Right kidney (tissue), 1 donor: ENCODE measurements around the gene RHOT1.
"Not testable (repeated sequence)": the region's sequence is repeated elsewhere in the genome, so short reads cannot be mapped to it uniquely, and the experiment has no call there.

Experiments used
- DNase-seq: peaks from one replicate; pipeline ENCODE4 v3.0.0-alpha.2; 2016

Gene RHOT1

DNA sequence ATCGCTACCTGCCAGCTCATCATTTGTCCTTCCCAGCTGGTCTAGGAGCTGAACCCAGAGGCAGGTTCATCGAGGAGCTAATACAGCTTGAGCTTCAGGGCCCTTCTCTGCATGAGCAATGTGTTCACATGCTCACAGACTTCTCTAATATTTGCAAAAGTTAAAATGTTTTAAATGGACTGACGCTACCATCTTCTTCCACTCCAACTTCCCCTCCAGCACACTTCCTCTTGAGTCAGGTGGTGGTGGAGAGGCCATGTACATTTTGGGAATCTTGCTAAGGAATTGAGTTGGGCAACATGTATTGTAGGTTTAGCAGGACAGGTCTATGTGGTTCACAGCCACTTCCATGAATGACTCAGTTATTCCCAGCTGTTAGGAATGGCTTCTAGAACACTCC lies 21.6 kb upstream of the RHOT1 start:
- DNase-seq: no peak

DNA sequence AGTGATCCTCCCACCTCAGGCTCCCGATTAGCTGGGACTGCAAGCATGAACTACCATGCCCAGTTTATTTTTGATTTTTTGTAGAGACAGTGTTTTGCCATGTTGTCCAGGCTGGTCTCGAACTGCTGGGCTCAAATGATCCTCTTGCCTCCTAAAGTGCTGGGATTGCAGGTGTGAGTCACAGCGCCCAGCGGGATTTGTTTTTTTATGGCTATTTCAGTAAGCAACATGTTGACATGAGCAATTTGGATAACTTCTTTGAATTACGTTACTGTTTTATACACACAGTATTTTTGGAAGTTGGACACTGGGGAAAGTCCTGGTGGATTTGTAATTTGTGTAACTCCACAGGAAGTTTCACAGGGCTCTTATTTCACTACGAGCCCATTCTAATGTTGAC lies 18.5 kb upstream of the RHOT1 start:
- DNase-seq: no peak

DNA sequence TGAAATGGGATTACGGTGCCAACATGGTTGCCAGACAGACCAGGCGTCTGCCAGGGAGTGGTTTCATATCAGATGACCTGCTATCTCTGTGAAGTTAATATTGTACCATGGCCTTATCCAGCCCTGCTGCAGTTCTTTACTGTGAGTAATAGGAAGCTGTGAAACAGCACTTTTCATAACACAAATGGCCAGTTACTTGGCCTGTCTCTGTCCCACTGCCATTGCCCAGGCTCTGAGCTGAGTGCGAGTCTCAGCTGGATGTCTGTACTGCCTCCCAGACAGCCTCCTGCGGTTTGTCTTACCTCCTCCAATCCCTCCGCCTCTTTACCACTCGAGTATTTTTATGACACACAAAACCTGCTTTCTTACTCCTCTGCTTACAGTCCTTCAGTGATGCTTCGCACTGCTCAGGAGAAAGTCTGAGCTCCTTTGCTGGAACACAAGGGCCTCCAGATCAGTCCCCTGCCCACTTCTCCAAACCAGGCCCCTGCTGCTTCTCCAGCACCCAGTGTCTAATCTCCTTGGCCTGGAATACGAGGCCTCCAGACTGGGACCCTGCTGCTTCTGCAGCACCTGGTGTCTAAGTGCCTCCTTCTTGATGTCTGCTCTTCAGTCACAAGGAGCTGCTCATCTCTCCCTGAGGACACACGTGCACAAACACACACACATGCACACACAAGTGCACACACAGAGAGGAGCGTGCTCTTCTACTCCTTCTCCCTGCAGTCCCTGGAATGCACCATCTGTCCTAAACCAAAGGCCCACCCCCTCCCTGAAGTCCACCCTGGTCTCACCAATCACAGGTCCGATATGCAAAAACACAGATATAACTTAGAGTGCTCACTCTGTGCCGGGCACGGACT lies 17.1 kb upstream of the RHOT1 start:
- no peak for DNase-seq

DNA sequence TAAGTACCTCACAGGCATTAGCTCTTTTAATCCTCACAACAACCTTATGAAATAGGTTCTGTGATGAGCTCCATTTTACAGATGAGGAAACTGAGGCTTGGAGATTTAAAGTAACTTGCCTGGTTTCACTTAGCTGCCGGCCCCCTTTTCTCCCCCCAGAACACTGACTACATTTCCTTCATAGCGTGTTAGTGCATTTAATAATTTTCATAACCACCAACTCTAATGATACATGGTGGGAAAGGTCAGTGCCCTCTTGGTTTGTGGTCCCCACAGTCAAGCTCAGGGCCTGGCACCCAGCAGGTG lies 16.5 kb upstream of the RHOT1 start:
- no peak for DNase-seq

DNA sequence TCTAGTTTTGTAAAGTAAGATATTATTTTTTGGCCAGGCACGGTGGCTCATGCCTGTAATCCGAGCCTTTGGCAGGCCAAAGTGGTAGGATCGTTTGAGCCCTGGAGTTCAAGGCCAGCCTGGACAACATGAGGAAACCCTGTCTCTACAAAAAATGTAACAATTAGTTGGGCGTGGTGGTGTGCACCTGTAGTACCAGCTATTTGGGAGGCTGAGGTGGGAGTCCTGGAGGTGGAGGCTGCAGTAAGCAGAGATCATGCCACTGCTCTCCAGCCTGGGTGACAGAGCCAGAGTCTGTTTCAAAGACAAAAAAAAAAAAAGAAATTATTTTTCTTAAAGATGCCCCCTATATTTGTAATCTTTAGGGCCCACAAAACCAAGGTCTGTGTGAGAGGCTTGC lies 16.0 kb upstream of the RHOT1 start:
- DNase-seq: no peak

DNA sequence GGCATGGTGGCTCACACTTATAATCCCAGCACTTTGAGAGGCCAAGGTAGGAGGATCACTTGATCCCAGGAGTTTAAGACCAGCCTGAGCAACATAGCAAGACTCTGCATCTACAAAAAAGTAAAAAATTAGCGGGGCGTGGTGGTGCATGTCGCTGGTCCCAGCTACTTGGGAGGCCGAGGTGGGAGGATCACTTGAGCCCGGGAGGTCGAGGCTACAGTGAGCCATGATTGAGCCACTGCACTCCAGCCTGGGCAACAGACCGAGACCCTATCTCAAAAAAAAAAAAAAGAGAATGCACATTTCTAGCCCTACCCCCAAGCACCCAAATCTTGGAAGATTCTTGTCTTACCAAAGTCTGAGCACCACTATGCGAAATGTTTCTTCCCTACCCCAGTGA lies 15.6 kb upstream of the RHOT1 start:
- no peak for DNase-seq

DNA sequence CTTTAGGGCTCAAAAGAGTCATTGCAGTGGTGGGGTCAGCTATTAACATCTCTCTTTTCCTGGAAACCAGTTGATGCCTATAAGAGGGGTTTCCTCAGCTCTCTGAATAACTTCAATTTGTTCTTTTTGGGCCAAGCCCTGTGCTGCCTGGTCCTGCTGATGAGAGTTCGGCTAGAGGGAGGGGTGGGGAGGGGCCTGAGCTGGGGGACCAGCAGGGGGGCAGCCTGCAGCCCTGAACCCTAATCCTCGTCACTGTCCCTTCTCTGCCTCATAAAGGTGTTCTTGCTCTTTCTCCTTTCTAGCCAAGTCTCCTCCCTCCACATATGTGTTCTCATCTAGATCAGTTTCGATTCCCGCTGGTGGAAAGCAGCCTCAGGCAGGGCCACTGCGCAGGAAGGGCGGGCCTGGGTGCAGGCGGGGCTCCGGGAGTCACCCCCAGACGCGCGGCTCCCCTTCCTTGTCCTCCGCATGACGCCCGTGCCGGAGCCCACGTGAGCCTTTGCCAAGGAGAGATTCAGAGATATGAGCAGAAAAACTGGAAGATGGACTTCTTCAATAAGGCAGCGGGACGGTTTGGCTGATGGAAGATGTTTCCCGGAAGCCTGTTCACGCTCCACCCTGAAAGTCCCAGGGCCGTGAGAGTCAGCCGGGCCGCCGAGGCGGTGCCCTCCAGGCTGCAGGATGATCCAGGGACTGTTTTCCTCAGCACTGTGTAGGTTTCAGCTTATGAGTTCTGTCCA lies 15.0 kb upstream of the RHOT1 start:
- peak; percentile 78 for DNase-seq

DNA sequence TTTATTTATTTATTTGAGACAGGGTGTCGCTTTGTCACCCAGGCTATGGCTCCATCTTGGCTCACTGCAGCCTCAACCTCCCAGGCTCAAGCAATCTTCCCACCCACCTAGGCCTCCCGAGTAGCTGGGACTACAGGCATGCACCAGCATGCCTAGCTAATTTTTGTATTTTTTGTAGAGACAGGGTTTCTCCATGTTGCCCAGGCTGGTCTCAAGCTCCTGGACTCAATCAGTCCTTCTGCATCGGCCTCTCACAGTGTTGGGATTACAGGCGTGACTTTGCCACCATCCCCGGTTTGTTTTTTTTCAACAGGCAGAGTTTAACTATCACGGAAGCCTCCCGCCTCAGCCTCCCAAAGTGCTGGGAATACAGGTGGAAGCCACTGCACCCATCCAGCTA lies 13.8 kb upstream of the RHOT1 start:
- DNase-seq: not testable (repeated sequence)

DNA sequence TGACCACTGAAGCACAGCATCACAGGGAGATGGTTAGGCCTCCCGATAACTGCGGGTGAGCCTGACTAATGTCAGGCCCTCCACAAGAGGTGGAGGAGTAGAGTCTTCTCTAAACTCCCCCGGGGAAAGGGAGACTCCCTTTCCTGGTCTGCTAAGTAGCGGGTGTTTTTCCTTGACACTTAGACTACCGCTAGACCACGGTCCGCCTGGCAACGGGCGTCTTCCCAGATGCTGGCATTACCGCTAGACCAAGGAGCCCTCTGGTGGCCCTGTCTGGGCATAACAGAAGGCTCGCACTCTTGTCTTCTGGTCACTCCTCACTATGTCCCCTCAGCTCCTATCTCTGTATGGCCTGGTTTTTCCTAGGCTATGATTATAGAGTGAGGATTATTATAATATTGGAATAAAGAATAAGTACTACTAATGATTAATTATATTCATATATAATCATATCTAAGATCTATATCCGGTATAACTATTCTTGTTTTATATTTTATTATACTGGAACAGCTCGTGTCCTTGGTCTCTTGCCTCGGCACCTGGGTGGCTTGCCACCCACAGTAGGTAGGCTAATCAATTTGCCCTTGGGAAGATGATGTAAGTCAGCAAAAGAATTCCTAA lies 6.7 kb upstream of the RHOT1 start:
- DNase-seq: not testable (repeated sequence)

DNA sequence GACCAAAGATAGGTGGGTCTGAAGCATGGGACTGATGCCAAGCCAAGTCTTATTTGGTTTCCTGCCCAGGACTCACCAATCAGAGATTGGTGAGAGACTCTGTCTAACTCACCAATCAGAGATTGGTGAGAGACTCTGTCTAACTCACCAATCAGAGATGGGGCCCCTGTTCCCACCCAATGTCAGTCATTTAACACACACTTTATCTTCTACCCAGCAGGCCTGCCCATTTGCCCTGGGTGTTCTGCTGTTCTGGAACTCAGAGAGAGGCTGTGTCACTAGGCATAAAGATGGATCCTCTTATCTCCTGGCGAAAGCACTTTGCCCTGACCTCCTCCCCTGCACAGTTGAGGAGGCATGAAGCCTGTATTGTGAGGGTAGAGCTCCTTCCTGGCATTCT lies 5.4 kb upstream of the RHOT1 start:
- DNase-seq: no peak

DNA sequence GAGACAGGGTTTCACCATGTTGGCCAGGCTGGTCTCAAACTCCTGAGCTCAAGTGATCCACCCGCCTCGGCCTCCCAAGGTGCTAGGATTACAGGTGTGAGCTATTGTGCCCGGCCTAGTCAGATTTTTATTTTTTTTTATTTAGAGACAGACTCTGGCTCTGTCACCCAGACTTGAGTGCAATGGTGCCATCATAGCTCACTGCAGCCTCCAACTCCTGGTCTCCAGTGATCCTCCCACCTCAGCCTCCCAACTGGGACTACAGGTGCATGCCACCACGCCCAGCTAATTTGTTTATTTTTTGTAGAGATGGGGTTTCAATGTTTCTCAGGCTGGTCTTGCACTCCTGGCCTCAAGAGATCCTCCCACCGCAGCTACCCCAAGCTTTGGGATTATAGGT lies 2.8 kb upstream of the RHOT1 start:
- DNase-seq: not testable (repeated sequence)

DNA sequence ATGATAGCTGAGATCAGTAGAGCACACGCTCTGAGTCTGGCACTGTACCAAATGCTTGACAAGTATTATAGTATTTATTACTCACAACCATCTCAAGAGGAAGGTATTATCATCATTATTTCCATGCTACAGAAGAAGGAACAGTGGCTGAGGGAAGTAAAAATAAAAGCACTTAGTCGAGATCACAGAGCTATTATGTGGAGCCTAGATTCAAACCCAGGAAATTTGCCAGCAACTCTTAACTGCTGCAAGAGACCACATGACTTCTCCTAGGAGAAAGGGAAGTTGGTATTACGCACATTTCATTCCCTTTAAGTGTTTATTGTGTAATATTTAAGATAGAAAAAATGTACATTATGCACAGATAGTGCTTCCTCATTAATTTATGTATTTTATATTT lies 1.0 kb upstream of the RHOT1 start:
- no peak for DNase-seq

DNA sequence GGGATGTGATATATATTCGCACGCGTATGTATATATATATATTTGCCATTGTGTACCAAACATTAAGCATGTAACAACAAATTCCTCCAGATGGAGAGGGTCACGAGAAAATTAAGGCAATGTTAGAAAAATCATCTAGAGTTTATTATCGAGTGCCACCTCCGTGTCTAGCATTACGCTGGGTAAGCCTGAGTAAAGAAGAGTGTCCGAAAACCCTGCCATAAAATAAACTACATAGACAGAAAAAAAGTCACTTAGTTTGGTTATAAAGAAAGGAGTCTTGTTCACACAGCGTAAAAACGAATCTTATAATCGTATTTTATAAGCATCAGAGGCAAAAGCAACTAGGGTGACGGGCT lies 644 bp upstream of the RHOT1 start:
- DNase-seq: no peak

DNA sequence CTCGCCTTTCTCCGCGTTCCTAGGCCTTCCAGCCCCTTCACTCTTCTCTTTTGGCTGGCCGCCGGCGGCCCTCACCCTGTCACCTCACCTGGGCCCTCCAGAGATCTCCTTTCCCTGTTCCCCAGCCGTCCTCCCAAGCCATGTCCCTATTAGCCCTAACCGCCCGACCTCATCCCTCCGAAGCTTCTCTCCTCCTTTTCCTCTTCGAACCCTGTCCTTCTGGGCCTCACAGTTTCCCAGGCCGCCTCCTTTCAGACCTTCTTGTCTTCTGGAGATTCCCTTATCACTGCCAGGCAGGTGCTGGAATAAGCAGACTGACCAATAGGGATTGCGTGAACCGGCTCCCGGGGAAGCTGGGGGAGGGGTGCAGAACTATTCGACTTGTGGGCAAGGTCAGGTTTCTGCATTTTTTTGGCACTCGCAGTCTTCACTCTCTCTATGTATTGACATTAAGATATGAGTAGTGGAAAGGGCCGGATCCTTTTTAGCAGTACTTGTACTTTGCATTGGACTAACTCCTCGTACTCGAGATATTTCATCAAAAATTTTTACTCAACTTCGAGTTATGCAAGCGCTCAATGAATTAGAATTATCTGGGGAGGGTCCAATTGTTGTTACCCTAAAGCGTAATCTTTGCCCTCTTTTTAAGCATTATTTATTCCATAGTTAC lies 690 bp downstream of the RHOT1 start:
- peak; percentile 59 for DNase-seq

DNA sequence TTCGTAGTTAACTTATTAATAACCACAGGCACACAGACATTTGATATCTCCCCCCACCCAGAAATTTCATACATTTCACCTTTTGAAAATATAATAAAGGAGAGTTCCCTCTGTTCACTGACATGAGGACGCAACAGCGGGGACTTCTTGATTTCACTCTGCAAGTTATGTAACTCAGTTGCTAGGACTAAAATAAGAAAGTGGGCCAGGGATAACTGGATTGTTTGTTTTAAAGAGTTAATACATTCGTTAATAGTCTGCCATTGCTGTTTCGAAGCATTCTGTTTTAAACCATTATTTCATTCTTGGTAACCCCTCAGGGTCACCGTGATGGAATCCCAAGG lies 1.2 kb downstream of the RHOT1 start:
- DNase-seq: no peak

DNA sequence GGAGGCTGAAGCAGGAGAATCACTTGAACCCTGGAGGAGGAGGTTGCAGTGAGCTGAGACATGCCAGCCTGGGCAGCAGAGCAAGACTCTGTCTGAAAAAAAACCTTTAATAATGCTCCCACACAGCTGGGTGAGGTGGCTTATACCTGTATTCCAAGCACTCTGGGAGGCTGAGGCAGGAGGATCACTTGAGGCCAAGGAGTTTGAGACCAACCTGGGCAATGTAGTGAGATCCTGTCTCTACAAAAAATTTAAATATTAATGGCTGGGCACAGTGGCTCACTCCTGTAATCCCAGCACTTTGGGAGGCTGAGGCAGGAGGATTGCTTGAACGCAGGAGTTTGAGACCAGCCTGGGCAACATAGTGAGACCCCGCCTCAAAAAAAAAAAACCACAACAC lies 2.1 kb downstream of the RHOT1 start:
- DNase-seq: not testable (repeated sequence)

DNA sequence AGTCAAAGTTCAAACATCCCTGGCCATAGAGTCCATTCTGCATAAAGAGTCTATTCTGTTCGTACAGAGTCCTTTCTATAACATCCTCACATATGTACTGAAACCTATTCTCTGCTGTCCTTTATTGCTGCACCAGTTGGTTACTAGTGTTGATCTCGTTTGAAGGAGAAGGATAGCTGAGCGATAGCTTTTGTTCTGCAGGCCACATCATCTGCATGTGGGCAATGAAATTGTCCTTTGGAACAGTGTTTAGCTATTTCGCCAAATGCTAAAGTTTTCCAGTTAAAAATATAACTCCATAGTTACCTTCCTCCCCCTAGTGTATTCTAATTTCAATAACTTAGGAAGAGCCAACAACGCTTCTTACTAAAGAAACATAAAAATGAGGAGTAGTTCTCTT lies 6.0 kb downstream of the RHOT1 start:
- no peak for DNase-seq

DNA sequence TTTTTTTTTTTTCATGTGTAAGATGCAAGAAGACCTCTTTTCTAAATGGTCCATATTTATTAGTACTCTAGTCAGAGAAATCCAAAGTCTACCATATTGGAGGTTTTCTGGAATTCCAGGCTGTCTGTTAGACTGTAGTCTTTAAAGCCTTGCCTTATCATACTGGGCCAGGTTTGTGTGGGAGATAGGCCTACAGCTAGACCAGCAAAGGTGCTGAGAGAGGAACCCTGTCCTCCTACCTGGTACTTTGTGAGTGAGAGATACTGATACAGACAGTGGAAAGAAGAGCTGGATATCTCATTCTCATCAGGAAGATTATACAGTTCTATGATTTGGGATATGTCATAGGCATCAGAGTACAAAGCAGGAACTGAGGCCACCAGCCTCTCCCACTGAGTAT lies 8.1 kb downstream of the RHOT1 start:
- no peak for DNase-seq

DNA sequence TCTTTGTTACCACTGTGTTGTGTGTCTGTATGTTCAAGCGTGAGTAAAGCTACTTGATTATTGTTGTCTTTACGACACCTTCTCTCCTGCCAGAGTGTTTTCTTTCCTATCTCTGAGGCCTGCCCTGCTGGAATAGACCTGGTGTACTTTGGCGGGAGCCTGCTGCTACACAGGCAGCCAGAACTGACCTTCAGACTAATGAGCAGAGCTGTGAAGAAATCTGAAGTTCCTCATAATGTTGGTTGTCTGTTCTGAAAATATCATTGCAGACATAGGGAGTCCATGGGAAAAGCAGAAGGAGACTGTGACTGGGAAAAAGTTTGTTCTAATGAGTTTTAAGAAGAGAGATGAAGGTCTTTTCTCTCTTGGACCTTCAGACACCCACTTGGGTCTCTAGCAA lies 9.8 kb downstream of the RHOT1 start:
- no peak for DNase-seq

DNA sequence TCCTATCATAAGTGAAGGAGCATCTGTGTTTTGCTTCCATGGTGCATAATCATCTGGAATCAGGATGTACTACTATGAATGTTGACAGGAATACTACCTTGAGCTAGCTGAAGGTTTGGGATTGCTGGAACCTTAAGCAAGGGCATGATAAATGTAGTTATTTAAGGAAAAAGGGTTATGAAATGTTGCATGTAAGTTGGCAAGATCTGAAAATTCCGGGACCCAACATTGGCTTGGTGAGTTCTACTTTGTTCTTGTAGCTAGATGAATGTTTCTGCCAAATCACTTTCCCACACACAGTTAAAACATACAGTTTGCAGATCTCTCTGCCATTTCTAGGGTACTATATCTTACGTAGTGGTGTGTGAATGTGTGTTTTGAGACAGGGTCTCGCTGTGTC lies 13.6 kb downstream of the RHOT1 start:
- DNase-seq: no peak

DNA sequence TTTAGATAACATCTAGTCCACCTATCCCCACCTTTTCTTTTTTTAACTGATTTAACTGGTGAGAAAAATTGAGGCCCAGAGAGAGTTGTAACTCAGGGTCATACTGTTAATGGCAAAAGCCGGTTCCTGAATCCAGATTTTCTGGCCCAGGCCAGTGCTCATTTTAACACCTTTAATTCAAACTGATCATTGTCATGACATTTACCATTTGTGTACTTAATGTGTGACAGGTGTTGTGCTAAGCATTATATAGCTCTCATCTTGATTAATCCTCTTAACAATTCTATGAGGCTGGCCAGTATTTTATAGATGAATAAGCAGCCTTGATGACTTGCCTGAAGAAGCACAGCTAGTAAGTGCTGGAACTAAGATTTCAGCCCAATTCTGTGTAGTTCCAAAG lies 14.4 kb downstream of the RHOT1 start:
- no peak for DNase-seq

DNA sequence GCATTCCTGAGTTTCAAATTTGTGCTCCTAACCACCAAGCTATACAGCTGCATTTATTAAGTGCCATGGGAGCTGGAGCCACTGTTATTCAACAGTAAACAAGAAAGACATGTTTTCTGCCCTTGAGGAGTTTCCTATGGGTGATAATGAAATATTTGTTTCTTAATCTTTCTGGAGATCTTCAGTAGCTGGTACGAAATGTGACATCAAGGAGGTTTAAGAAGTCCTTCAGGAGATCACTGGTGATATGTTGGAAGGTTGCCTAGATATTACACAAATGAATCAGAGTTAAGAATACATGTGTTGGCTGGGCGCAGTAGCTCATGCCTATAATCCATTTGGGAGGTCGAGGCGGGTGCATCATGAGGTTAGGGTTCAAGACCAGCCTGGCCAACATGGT lies 14.9 kb downstream of the RHOT1 start:
- DNase-seq: no peak

DNA sequence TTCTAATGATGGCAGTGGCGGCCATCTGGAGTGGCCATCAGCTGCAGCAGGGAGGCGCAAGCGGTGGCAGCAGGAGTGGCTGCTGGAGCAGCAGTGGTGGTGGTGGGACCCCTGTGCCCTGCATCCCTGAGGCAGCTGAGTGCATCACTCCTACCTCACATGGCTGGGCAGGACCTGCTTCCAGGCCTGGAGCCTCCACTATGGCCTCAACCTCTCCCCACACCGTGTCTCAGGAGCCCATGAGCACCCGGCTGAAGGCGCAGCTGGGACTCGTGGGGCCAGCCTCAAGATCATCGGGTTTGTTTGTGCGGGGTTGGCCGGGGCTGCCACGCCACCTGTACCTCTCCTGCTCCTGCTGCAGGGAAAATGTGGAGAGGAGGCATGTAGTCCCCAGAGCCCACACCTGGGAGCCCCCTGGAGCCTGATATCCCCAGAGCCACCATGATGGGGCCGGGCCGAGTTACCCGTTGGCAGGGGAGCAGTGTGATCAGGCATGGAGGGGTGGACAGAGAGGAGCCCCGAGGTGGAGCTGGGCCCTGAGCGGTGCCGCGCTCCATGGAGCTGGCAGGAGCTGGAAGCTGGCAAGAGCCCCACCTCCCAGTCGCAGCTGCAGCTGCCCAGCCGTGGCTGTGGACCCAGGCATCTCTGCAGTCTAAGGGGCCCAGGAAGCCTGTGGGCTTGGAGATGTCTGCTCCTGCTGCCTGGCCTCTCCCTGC lies 16.7 kb downstream of the RHOT1 start:
- DNase-seq: no peak
